Tibial nerve (tissue), 4 donors: Measurements from ENCODE around the gene KAZN. TPM values are rescaled to one million over a fixed set of nuclear protein-coding genes. Genes with fewer than 3 reads are reported as not detected.

ENCODE experiments used
- DNase-seq, 2 donors: peaks; one replicate each; pipeline ENCODE4 v3.0.0-alpha.2; 2019; ENCODE audit warnings: low spot score in 2 of 2
- H3K27ac ChIP-seq, 4 donors: fragments of 200-600 bp; sonication (generic) in 3 of 4; one replicate each; pipeline ENCODE4 v1.5.1; 2017 to 2019; ENCODE audit warnings: mild to moderate bottlenecking in 1 of 4
- H3K27me3 ChIP-seq, 2 donors: fragments of 200-600 bp; sonication (generic) in 1 of 2; one replicate each; pipeline versions ENCODE4 v1.5.1 to v1.6.0; 2017 to 2019
- H3K36me3 ChIP-seq, 3 donors: fragments of 200-600 bp; sonication (generic); one replicate each; pipeline ENCODE4 v1.5.1; 2018 to 2019
- H3K4me1 ChIP-seq, 4 donors: fragments of 200-600 bp; sonication (generic) in 3 of 4; one replicate each; pipeline ENCODE4 v1.5.1; 2017 to 2019
- H3K4me3 ChIP-seq, 4 donors: fragments of 200-600 bp; sonication (generic) in 3 of 4; one replicate each; pipeline ENCODE4 v1.5.1; 2017 to 2019; ENCODE audit warnings: mild to moderate bottlenecking in 1 of 4, moderate library complexity in 1 of 4
- H3K9me3 ChIP-seq, 4 donors: fragments of 200-600 bp; sonication (generic) in 3 of 4; one replicate each; pipeline ENCODE4 v1.5.1; 2017 to 2019
- CTCF ChIP-seq, 5 experiments: fragments of 200-600 bp in 3 of 5; fragments of 450-650 bp in 2 of 5; sonication (generic) in 3 of 5; IDR thresholded peaks; one replicate each; pipeline ENCODE4 v1.5.1; 2016 to 2019; ENCODE audit warnings: antibody characterized with exemption in 5 of 5, mild to moderate bottlenecking in 3 of 5, moderate library complexity in 2 of 5
- EP300 ChIP-seq, 2 donors: sonication (generic); formaldehyde crosslinking; IDR thresholded peaks; one replicate each; pipeline ENCODE4 v1.6.1; 2017; ENCODE audit warnings: antibody characterized with exemption in 2 of 2, mild to moderate bottlenecking in 1 of 2
- POLR2A ChIP-seq, 2 donors: fragments of 450-650 bp; IDR thresholded peaks; one replicate each; pipeline ENCODE4 v1.6.1; 2017; ENCODE audit warnings: antibody characterized with exemption in 2 of 2, mild to moderate bottlenecking in 2 of 2, moderate library complexity in 2 of 2
- WGBS, 2 donors: methylation state at CpG; one replicate each; pipeline ENCODE4 v1.1.5; 2018; 5-methylcytosine and 5-hydroxymethylcytosine counted together
- total RNA-seq, 4 donors: library from RNA; depleted of rRNA; stranded (reverse); fragments of >200 nt; gene quantifications; one replicate each; pipeline ENCODE4 v1.1.0, GENCODE V29; 2016

The KAZN gene
- total RNA-seq, 4 donors from 2014 or later, result 16.0 to 29.2 (median 22.2) TPM

GRCh38 chr1:15148004-15148403, 549.5 kb downstream of the KAZN start:
- no peak overlapping the region for H3K27ac ChIP-seq

GRCh38 chr1:15148475-15148874, 550.0 kb downstream of the KAZN start:
- Histone ChIP-seq H3K27ac (no peak overlapping the region), H3K4me3 (no peak overlapping the region), H3K9me3 (no peaks in the 10 kb centered on the region), H3K36me3 (no peaks in the 10 kb centered on the region), H3K4me1 (peaks cover 0 to 17% (median 0%) of the 10 kb centered on the region in 4 donors), H3K27me3 (no peaks in the 10 kb centered on the region)
- 87% methylated on average over 9 of the region's 9 CpGs for WGBS, 2 donors
- TF ChIP-seq EP300 (IDR thresholded peaks at IDR 0.05) (no peak), POLR2A (IDR thresholded peaks at IDR 0.05) (no peak), CTCF (IDR thresholded peaks at IDR 0.05) (no peak)
- DNase-seq, result no peak

More at GRCh38 chr1:15148004-15148403, 549.5 kb downstream of the KAZN start:
- H3K36me3 ChIP-seq, result no peaks in the 10 kb centered on the region
- 80 to 83% methylated on average over 6 of the region's 6 CpGs for WGBS, 2 donors
- no peaks in the 10 kb centered on the region for H3K27me3 ChIP-seq
- H3K4me3 ChIP-seq, result no peak overlapping the region
- no peak for DNase-seq
- no peaks in the 10 kb centered on the region for H3K9me3 ChIP-seq
- H3K4me1 ChIP-seq, result peaks cover 0 to 12% (median 0%) of the 10 kb centered on the region in 4 donors
- no peak for TF ChIP-seq EP300 (IDR thresholded peaks at IDR 0.05)
- TF ChIP-seq CTCF (IDR thresholded peaks at IDR 0.05), result no peak
- no peak for TF ChIP-seq POLR2A (IDR thresholded peaks at IDR 0.05)

- Histone ChIP-seq H3K27me3 (no peaks in the 10 kb centered on the region), H3K27ac (no peak overlapping the region), H3K4me3 (no peak overlapping the region), H3K4me1 (peaks cover 0 to 22% (median 2%) of the 10 kb centered on the region in 4 donors), H3K36me3 (no peaks in the 10 kb centered on the region), H3K9me3 (no peaks in the 10 kb centered on the region)
- no peak for DNase-seq
- WGBS, 2 donors, result 0% methylated on average over 1 of the region's 1 CpG
- no peak for TF ChIP-seq EP300 (IDR thresholded peaks at IDR 0.05)
- TF ChIP-seq CTCF (IDR thresholded peaks at IDR 0.05), result no peak
- TF ChIP-seq POLR2A (IDR thresholded peaks at IDR 0.05), result no peak
Observed at GRCh38 chr1:15148941-15149340, 550.5 kb downstream of the KAZN start.

- Histone ChIP-seq H3K9me3 (no peaks in the 10 kb centered on the region), H3K27me3 (peaks cover 0 to 10% of the 10 kb centered on the region in 2 donors), H3K27ac (no peak overlapping the region), H3K4me3 (no peak overlapping the region), H3K4me1 (peaks cover 0 to 36% (median 3%) of the 10 kb centered on the region in 4 donors), H3K36me3 (no peaks in the 10 kb centered on the region)
- 92 to 95% methylated on average over 3 of the region's 3 CpGs for WGBS, 2 donors
- no peak for DNase-seq
- TF ChIP-seq POLR2A (IDR thresholded peaks at IDR 0.05) (no peak), EP300 (IDR thresholded peaks at IDR 0.05) (no peak), CTCF (IDR thresholded peaks at IDR 0.05) (no peak)
Observed at GRCh38 chr1:15150376-15150775, 551.9 kb downstream of the KAZN start.

- Histone ChIP-seq H3K4me3 (no peak overlapping the region), H3K4me1 (peaks cover 0 to 41% (median 3%) of the 10 kb centered on the region in 4 donors), H3K27ac (no peak overlapping the region), H3K27me3 (peaks cover 0 to 10% of the 10 kb centered on the region in 2 donors), H3K36me3 (no peaks in the 10 kb centered on the region), H3K9me3 (no peaks in the 10 kb centered on the region)
- WGBS, 2 donors, result 39 to 58% methylated on average over 4 to 5 of the region's 5 CpGs
- DNase-seq, result no peak
- TF ChIP-seq EP300 (IDR thresholded peaks at IDR 0.05) (no peak), CTCF (IDR thresholded peaks at IDR 0.05) (no peak), POLR2A (IDR thresholded peaks at IDR 0.05) (no peak)
Observed at GRCh38 chr1:15151377-15151806, 552.9 kb downstream of the KAZN start.
